ENCODE measurements around the gene SIPA1. TPM values are rescaled to one million over a fixed set of nuclear protein-coding genes. Genes with fewer than 3 reads are reported as not detected.

The SIPA1 gene
- total RNA-seq, 1 donor from 2014 or later, result 66.5 TPM

GRCh38 chr11:65645710-65646109 lies 7.8 kb downstream of the SIPA1 start:
- no peak for TF ChIP-seq CTCF (conservative IDR thresholded peaks at IDR 0.05; ENCODE audit: low read depth, low read length)
- no peak for DNase-seq (ENCODE audit: low read depth)

GRCh38 chr11:65646288-65646957 lies 8.5 kb downstream of the SIPA1 start:
- no peak for TF ChIP-seq CTCF (conservative IDR thresholded peaks at IDR 0.05; ENCODE audit: low read depth, low read length)
- DNase-seq (ENCODE audit: low read depth), result no peak
- peak overlapping the region; percentile 55 for H3K4me3 ChIP-seq (ENCODE audit: low read depth, low read length)

More at GRCh38 chr11:65645710-65646109, 7.8 kb downstream of the SIPA1 start:
- no peak overlapping the region for H3K4me3 ChIP-seq (ENCODE audit: low read depth, low read length)

GRCh38 chr11:65646958-65647701 lies 9.2 kb downstream of the SIPA1 start:
- no peak for TF ChIP-seq CTCF (conservative IDR thresholded peaks at IDR 0.05; ENCODE audit: low read depth, low read length)
- no peak for DNase-seq (ENCODE audit: low read depth)
- H3K4me3 ChIP-seq (ENCODE audit: low read depth, low read length), result peak overlapping the region; percentile 55

- no peak for DNase-seq (ENCODE audit: low read depth)
- no peak overlapping the region for H3K4me3 ChIP-seq (ENCODE audit: low read depth, low read length)
- no peak for TF ChIP-seq CTCF (conservative IDR thresholded peaks at IDR 0.05; ENCODE audit: low read depth, low read length)
These were observed 11.1 kb downstream of the SIPA1 start for GRCh38 chr11:65648997-65649493.

- TF ChIP-seq CTCF (conservative IDR thresholded peaks at IDR 0.05; ENCODE audit: low read depth, low read length), result no peak
- no peak overlapping the region for H3K4me3 ChIP-seq (ENCODE audit: low read depth, low read length)
- no peak for DNase-seq (ENCODE audit: low read depth)
These were observed 12.0 kb downstream of the SIPA1 start for GRCh38 chr11:65649656-65650546.

- no peak overlapping the region for H3K4me3 ChIP-seq (ENCODE audit: low read depth, low read length)
- no peak for DNase-seq (ENCODE audit: low read depth)
- TF ChIP-seq CTCF (conservative IDR thresholded peaks at IDR 0.05; ENCODE audit: low read depth, low read length), result no peak
These were observed 12.8 kb downstream of the SIPA1 start for GRCh38 chr11:65650547-65651338.
